ENCODE data around the gene ARHGEF7.

ARHGEF7 gene

DNA sequence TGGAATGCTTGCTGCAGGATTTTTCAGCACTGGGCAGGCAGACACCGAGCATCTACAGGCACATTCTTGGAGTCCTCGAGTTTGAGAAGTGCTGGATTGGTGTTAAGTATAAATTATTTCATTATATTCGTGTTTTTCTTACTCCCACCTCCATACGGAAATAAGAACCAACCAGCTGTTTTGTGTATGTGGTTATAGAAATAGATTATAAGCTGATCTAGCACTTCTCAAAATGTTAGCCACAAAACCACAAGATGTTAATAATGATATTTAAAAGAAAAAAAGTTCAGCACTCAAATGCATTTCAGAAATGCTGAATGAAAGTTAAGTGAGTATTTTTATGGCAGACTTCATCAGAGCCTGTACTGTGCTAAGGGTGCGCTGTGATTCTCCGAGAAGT is 181.3 kb downstream of the ARHGEF7 start:
- Histone ChIP-seq H3K27me3 (ENCODE audit: insufficient read depth, low read length, poor library complexity, severe bottlenecking) (no peaks in the 10 kb centered on the region), H3K36me3 (ENCODE audit: insufficient read depth, low read length) (peaks cover 70% of the 10 kb centered on the region), H3K4me2 (ENCODE audit: low read depth, low read length, poor library complexity, severe bottlenecking) (no peak overlapping the region), H4K20me1 (ENCODE audit: insufficient read depth, low read length, poor library complexity, severe bottlenecking) (peaks cover 35% of the 10 kb centered on the region), H3K4me3 (ENCODE audit: low read length, poor library complexity, severe bottlenecking) (no peak overlapping the region), H3F3A (ENCODE audit: low read depth) (no peaks in the 10 kb centered on the region), H3K4me1 (ENCODE audit: insufficient read depth, low read length, poor library complexity, severe bottlenecking) (peaks cover 11% of the 10 kb centered on the region), H3K9ac (ENCODE audit: low read depth, low read length, poor library complexity, severe bottlenecking) (no peak overlapping the region), H3K9me3 (ENCODE audit: insufficient read depth, low read depth, low read length) (no peaks in the 10 kb centered on the region), H3K79me2 (ENCODE audit: insufficient read depth, low read length) (no peaks in the 10 kb centered on the region), H2AFZ (ENCODE audit: low read length) (no peak overlapping the region), H3K9me2 (replicated peaks; ENCODE audit: low read depth, low read length) (no peaks in the 10 kb centered on the region)
- TF ChIP-seq EZH2phosphoT487 (IDR thresholded peaks at IDR 0.05; ENCODE audit: borderline replicate concordance) = peak; percentile 19; the same call in 1 of the 2 replicates
- TF ChIP-seq, protein P1, sequence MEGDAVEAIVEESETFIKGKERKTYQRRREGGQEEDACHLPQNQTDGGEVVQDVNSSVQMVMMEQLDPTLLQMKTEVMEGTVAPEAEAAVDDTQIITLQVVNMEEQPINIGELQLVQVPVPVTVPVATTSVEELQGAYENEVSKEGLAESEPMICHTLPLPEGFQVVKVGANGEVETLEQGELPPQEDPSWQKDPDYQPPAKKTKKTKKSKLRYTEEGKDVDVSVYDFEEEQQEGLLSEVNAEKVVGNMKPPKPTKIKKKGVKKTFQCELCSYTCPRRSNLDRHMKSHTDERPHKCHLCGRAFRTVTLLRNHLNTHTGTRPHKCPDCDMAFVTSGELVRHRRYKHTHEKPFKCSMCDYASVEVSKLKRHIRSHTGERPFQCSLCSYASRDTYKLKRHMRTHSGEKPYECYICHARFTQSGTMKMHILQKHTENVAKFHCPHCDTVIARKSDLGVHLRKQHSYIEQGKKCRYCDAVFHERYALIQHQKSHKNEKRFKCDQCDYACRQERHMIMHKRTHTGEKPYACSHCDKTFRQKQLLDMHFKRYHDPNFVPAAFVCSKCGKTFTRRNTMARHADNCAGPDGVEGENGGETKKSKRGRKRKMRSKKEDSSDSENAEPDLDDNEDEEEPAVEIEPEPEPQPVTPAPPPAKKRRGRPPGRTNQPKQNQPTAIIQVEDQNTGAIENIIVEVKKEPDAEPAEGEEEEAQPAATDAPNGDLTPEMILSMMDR (conservative IDR thresholded peaks at IDR 0.05; ENCODE audit: low read length) = no peak

DNA sequence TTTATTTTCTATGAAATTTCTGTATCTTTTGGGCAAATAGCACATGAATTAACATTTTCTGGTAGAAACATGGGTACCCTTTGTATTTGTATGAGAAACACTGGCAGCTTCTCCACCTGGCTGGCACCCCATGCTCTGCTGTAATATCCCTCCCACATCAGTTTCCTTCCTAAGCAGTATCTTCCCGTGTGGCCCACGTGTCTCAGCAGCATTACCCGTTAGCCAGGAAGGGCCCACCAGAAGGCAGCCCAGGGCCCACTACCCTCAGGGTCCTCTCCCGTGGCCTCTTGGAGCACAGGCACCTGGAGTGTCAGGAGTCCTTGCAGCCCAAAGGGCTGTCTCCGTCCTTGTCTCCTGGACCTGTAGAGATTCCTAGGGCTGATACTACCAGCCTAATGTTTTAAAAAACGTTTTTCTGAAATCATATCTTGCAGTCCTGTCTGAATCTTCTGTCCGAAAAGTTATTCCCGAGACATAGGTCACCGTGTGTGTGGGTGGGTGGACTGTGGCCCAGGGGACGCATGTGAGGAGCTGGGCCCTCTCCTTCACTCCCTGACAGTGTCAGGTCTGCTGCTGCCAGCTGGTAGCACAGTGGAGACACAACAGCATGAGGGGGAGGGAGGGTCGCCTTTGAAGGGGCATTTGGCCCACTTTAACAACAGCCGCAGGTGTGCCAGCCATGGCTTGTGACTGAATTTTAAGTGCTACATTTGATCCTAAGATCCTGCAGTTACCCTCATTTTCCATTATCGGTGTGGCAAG is 183.3 kb downstream of the ARHGEF7 start:
- no peak for TF ChIP-seq EZH2phosphoT487 (IDR thresholded peaks at IDR 0.05; ENCODE audit: borderline replicate concordance)
- TF ChIP-seq, protein P1 (conservative IDR thresholded peaks at IDR 0.05; ENCODE audit: low read length) = no peak
- H3K27me3 ChIP-seq (ENCODE audit: insufficient read depth, low read length, poor library complexity, severe bottlenecking) = no peaks in the 10 kb centered on the region

DNA sequence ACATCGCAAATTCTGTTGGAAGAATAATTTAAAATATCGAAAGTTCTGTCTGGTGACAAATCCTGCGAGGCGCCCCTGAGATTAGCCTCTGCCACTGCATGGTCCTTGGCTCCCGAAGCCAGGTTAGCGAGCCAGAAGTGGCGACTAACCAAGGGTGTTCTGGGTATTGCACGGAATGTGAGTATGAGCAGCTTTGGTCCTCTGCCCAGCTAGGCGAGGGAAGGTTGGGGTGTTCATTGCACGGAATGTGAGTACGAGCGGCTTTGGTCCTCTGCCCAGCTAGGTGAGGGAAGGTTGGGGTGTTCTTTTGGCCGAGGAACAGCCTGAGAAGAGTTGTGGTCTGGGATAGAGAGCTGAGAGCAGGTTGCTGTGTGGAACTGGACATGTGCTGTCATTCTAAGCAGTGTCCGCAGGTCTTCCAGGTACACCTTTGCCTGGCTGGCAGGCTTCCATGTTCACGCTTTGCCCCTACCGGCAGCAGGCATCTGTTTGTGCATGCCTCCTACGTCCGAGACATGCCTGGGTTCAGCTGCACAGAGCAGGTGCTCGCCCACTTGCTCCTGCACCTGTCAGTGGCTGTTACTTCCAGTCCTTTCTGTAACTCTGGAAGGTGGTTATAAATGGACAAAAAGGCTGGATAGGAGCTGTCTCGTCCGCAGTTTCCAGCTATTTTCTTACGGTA is 187.1 kb downstream of the ARHGEF7 start:
- H3K9me3 ChIP-seq (ENCODE audit: insufficient read depth, low read depth, low read length) = no peaks in the 10 kb centered on the region
- H3K79me2 ChIP-seq (ENCODE audit: insufficient read depth, low read length) = no peaks in the 10 kb centered on the region
- H3K4me3 ChIP-seq (ENCODE audit: low read length, poor library complexity, severe bottlenecking) = no peak overlapping the region
- no peak overlapping the region for H3K9ac ChIP-seq (ENCODE audit: low read depth, low read length, poor library complexity, severe bottlenecking)
- no peaks in the 10 kb centered on the region for H3K27me3 ChIP-seq (ENCODE audit: insufficient read depth, low read length, poor library complexity, severe bottlenecking)
- peaks cover 90% of the 10 kb centered on the region for H3K36me3 ChIP-seq (ENCODE audit: insufficient read depth, low read length)
- H3K4me1 ChIP-seq (ENCODE audit: insufficient read depth, low read length, poor library complexity, severe bottlenecking) = no peaks in the 10 kb centered on the region
- no peak overlapping the region for H2AFZ ChIP-seq (ENCODE audit: low read length)
- no peaks in the 10 kb centered on the region for H3F3A ChIP-seq (ENCODE audit: low read depth)
- TF ChIP-seq, protein P1 (conservative IDR thresholded peaks at IDR 0.05; ENCODE audit: low read length) = no peak
- no peak for TF ChIP-seq EZH2phosphoT487 (IDR thresholded peaks at IDR 0.05; ENCODE audit: borderline replicate concordance)
- H3K4me2 ChIP-seq (ENCODE audit: low read depth, low read length, poor library complexity, severe bottlenecking) = no peak overlapping the region
- H4K20me1 ChIP-seq (ENCODE audit: insufficient read depth, low read length, poor library complexity, severe bottlenecking) = peaks cover 13% of the 10 kb centered on the region
- no peaks in the 10 kb centered on the region for H3K9me2 ChIP-seq (replicated peaks; ENCODE audit: low read depth, low read length)

More for the DNA sequence above, 183.3 kb downstream of the ARHGEF7 start:
- Histone ChIP-seq H3K4me2 (ENCODE audit: low read depth, low read length, poor library complexity, severe bottlenecking) (no peak overlapping the region), H3K9me2 (replicated peaks; ENCODE audit: low read depth, low read length) (no peaks in the 10 kb centered on the region), H3K4me3 (ENCODE audit: low read length, poor library complexity, severe bottlenecking) (no peak overlapping the region), H3K36me3 (ENCODE audit: insufficient read depth, low read length) (peaks cover 69% of the 10 kb centered on the region), H3F3A (ENCODE audit: low read depth) (no peaks in the 10 kb centered on the region), H3K4me1 (ENCODE audit: insufficient read depth, low read length, poor library complexity, severe bottlenecking) (peaks cover 11% of the 10 kb centered on the region), H3K79me2 (ENCODE audit: insufficient read depth, low read length) (no peaks in the 10 kb centered on the region), H3K9ac (ENCODE audit: low read depth, low read length, poor library complexity, severe bottlenecking) (no peak overlapping the region), H3K9me3 (ENCODE audit: insufficient read depth, low read depth, low read length) (no peaks in the 10 kb centered on the region), H2AFZ (ENCODE audit: low read length) (no peak overlapping the region), H4K20me1 (ENCODE audit: insufficient read depth, low read length, poor library complexity, severe bottlenecking) (peaks cover 35% of the 10 kb centered on the region)
